ENCODE data around the gene TEX29.

Gene TEX29

GRCh38 chr13:111317042-111317550 is 3.3 kb upstream of the TEX29 start:
- H3K4me1 ChIP-seq (ENCODE audit: control insufficient read depth, insufficient read depth, low read length): no peaks in the 10 kb centered on the region
- H3K4me3 ChIP-seq (ENCODE audit: low read length): no peak overlapping the region
- no peak overlapping the region for H3K9ac ChIP-seq (ENCODE audit: low read length)
- no peaks in the 10 kb centered on the region for H3K36me3 ChIP-seq (ENCODE audit: control insufficient read depth, insufficient read depth, low read length)
- H3K9me3 ChIP-seq (ENCODE audit: control insufficient read depth, low read length): no peaks in the 10 kb centered on the region
- H3K27me3 ChIP-seq (ENCODE audit: control insufficient read depth, insufficient read depth, low read length): no peaks in the 10 kb centered on the region

DNA sequence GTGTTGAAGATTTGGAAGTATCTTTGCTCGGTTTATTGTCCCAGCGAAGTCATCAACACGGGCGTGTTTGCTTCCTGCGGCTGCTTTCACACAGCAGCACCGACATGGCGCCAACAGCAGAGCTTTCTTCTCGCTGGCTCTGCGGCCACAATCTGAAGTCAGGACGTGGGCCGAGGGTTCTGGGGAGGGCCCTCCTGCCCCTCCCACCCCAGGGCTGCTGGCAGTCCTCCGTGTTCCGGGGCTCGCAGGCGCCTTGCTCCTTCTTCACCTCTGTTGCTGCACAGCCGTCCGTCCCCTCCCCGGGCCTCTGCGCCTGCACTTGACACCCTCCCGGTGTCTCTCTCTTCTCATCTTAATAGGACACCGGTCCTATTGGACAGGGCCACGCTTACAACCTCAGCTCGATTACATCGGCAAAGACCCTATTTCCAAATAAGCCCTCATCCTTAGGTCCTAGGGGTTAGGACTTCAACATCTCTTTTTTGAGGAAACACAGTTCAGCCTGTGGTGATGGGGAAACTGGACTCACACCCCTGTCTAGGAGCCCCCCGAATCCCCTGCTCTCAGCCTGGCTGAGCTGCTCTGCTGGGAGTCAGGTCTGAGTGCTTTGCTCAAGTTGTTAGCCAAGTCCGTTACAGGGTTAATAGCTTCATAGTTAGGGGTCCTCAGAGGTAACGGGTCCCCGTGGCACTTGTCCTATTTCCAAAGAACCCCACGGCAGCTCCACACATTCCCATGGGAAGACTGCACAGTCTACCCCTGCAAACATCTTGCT is 2.7 kb upstream of the TEX29 start:
- Histone ChIP-seq H3K36me3 (ENCODE audit: control insufficient read depth, insufficient read depth, low read length) (no peaks in the 10 kb centered on the region), H3K4me3 (ENCODE audit: low read length) (no peak overlapping the region), H3K27me3 (ENCODE audit: control insufficient read depth, insufficient read depth, low read length) (no peaks in the 10 kb centered on the region), H3K9me3 (ENCODE audit: control insufficient read depth, low read length) (no peaks in the 10 kb centered on the region), H3K9ac (ENCODE audit: low read length) (no peak overlapping the region), H3K4me1 (ENCODE audit: control insufficient read depth, insufficient read depth, low read length) (no peaks in the 10 kb centered on the region)

GRCh38 chr13:111318386-111318785 is 2.1 kb upstream of the TEX29 start:
- H3K36me3 ChIP-seq (ENCODE audit: control insufficient read depth, insufficient read depth, low read length): no peaks in the 10 kb centered on the region
- H3K4me1 ChIP-seq (ENCODE audit: control insufficient read depth, insufficient read depth, low read length): no peaks in the 10 kb centered on the region
- H3K27me3 ChIP-seq (ENCODE audit: control insufficient read depth, insufficient read depth, low read length): no peaks in the 10 kb centered on the region
- no peak overlapping the region for H3K9ac ChIP-seq (ENCODE audit: low read length)
- H3K4me3 ChIP-seq (ENCODE audit: low read length): no peak overlapping the region
- H3K9me3 ChIP-seq (ENCODE audit: control insufficient read depth, low read length): no peaks in the 10 kb centered on the region

DNA sequence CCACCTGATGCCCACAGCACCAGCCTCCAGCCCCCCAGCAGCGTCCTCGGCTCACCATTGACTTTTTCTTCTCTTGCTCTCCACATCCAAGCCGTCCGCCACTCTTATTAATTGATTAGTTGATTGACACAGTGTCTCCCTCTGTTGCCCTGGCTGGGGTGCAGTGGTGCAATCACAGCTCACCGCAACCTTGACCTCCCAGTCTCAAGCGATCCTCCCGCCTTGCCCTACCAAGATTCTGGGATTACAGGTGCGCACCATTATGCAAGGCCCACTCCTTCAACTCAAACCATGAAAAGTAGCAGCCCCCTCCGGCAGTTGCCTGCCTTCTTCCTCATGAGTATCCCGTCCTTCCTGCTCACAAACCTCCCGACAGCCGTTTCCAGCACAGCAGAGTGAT is 921 bp upstream of the TEX29 start:
- H3K9me3 ChIP-seq (ENCODE audit: control insufficient read depth, low read length): no peaks in the 10 kb centered on the region
- no peaks in the 10 kb centered on the region for H3K27me3 ChIP-seq (ENCODE audit: control insufficient read depth, insufficient read depth, low read length)
- H3K4me3 ChIP-seq (ENCODE audit: low read length): no peak overlapping the region
- no peaks in the 10 kb centered on the region for H3K4me1 ChIP-seq (ENCODE audit: control insufficient read depth, insufficient read depth, low read length)
- no peak overlapping the region for H3K9ac ChIP-seq (ENCODE audit: low read length)
- no peaks in the 10 kb centered on the region for H3K36me3 ChIP-seq (ENCODE audit: control insufficient read depth, insufficient read depth, low read length)

DNA sequence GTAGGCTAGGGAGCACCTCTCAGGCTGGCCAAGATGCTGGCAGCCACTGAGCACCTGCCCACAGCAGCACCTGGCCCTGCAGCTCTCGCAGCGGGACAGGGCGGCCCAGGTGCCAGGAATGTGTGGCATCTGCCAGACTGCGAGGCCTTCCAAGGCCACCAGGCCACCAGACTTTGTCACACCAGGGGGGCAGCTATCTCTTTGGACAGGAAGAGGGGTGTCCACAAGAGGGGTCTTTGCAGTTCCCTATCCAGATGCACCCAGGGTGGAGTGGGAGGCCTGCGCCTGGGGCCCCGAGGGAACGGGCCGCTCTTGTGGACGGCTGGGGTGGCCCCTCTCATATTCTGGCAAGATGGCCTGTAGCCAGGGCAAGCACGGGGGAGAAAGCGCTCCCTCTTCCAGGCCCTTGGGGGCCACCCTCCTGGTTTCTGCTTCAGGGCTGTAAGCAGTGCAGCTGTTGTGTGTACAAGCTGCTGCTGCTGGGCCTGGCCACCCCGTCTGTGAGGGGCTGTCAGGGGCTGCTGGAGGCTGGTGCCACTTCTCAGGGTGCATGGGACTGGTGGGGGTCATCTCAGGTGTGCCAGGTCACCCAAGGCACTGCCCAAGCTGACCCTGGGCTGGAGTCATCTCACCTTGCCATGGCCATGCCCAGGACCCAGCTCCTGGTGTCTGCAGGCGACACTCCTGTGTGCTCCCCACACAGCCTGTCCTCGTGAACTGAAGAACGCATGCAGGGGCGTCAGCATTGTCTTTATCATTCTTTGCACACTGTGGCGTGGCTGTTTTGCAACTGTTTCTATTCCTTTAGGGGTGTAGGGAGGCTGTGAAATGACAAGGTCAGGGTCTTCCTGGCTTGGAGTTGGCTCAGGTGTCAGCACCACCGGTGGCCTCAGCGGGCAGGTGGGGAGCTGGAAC is 1.8 kb downstream of the TEX29 start:
- Histone ChIP-seq H3K4me3 (ENCODE audit: low read length) (no peak overlapping the region), H3K9ac (ENCODE audit: low read length) (no peak overlapping the region), H3K36me3 (ENCODE audit: control insufficient read depth, insufficient read depth, low read length) (no peaks in the 10 kb centered on the region), H3K27me3 (ENCODE audit: control insufficient read depth, insufficient read depth, low read length) (no peaks in the 10 kb centered on the region), H3K4me1 (ENCODE audit: control insufficient read depth, insufficient read depth, low read length) (no peaks in the 10 kb centered on the region), H3K9me3 (ENCODE audit: control insufficient read depth, low read length) (no peaks in the 10 kb centered on the region)

GRCh38 chr13:111322916-111323331 is 2.5 kb downstream of the TEX29 start:
- Histone ChIP-seq H3K36me3 (ENCODE audit: control insufficient read depth, insufficient read depth, low read length) (no peaks in the 10 kb centered on the region), H3K9ac (ENCODE audit: low read length) (no peak overlapping the region), H3K4me1 (ENCODE audit: control insufficient read depth, insufficient read depth, low read length) (no peaks in the 10 kb centered on the region), H3K4me3 (ENCODE audit: low read length) (no peak overlapping the region), H3K9me3 (ENCODE audit: control insufficient read depth, low read length) (no peaks in the 10 kb centered on the region), H3K27me3 (ENCODE audit: control insufficient read depth, insufficient read depth, low read length) (no peaks in the 10 kb centered on the region)

GRCh38 chr13:111323549-111323948 is 3.1 kb downstream of the TEX29 start:
- no peak overlapping the region for H3K9ac ChIP-seq (ENCODE audit: low read length)
- H3K9me3 ChIP-seq (ENCODE audit: control insufficient read depth, low read length): no peaks in the 10 kb centered on the region
- H3K4me3 ChIP-seq (ENCODE audit: low read length): no peak overlapping the region
- H3K27me3 ChIP-seq (ENCODE audit: control insufficient read depth, insufficient read depth, low read length): no peaks in the 10 kb centered on the region
- no peaks in the 10 kb centered on the region for H3K36me3 ChIP-seq (ENCODE audit: control insufficient read depth, insufficient read depth, low read length)
- no peaks in the 10 kb centered on the region for H3K4me1 ChIP-seq (ENCODE audit: control insufficient read depth, insufficient read depth, low read length)

DNA sequence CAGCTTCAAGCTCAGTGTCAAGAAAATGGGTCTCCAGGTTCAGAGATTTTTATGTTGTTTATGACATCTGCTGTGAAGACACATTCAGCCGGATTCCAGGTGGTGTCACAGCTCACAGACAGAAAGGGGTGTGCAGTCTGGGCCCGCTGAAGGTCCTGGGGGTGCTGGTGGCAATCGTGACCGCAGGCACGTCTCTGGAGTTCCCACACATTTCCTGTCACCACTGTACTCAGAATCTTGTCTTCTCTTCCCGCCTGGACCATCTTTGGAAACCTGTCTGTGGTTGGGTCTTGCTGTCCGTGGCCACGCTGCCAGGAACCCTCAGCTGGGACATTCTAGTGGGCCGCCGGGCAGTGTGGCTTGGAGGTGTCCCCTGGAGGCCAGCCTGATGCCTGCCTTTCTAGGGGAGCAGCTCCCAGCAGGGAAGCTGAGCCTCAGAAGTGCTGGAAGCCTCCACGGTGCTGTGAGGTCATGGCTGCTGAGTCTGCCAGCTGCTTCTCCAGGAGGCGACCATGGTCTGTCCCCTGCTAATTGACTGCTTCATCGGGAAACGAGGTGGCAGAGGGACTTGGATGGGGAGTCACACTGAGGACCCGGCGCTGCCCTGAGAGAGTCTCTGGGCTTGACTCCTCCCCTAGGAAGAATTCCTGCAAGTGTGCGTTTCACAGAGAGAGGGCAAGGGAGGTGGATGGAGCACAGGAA is 3.7 kb downstream of the TEX29 start:
- H3K9ac ChIP-seq (ENCODE audit: low read length): no peak overlapping the region
- H3K4me1 ChIP-seq (ENCODE audit: control insufficient read depth, insufficient read depth, low read length): no peaks in the 10 kb centered on the region
- H3K4me3 ChIP-seq (ENCODE audit: low read length): no peak overlapping the region
- no peaks in the 10 kb centered on the region for H3K27me3 ChIP-seq (ENCODE audit: control insufficient read depth, insufficient read depth, low read length)
- H3K9me3 ChIP-seq (ENCODE audit: control insufficient read depth, low read length): no peaks in the 10 kb centered on the region
- H3K36me3 ChIP-seq (ENCODE audit: control insufficient read depth, insufficient read depth, low read length): no peaks in the 10 kb centered on the region

DNA sequence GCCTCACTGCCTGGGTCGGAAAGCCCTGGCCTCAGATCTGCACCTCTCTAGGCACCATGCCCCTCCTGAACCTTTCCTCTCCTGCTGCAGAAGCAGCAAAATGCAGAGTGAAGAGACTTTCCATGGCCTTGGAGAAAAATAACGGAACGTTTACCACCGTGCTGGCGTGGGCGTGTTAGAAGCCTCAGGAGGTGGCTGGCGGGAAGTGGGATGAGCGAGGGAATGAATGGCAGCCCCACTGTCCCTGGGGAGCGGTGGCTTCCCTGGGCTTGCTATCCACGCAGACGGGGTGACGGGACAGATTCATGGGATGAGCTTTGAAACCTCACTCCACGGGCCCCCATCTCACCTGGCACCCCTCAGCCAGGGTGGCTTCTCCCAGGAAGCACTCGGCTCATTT is 4.3 kb downstream of the TEX29 start:
- Histone ChIP-seq H3K36me3 (ENCODE audit: control insufficient read depth, insufficient read depth, low read length) (no peaks in the 10 kb centered on the region), H3K27me3 (ENCODE audit: control insufficient read depth, insufficient read depth, low read length) (no peaks in the 10 kb centered on the region), H3K9ac (ENCODE audit: low read length) (no peak overlapping the region), H3K4me3 (ENCODE audit: low read length) (no peak overlapping the region), H3K4me1 (ENCODE audit: control insufficient read depth, insufficient read depth, low read length) (no peaks in the 10 kb centered on the region), H3K9me3 (ENCODE audit: control insufficient read depth, low read length) (no peaks in the 10 kb centered on the region)

DNA sequence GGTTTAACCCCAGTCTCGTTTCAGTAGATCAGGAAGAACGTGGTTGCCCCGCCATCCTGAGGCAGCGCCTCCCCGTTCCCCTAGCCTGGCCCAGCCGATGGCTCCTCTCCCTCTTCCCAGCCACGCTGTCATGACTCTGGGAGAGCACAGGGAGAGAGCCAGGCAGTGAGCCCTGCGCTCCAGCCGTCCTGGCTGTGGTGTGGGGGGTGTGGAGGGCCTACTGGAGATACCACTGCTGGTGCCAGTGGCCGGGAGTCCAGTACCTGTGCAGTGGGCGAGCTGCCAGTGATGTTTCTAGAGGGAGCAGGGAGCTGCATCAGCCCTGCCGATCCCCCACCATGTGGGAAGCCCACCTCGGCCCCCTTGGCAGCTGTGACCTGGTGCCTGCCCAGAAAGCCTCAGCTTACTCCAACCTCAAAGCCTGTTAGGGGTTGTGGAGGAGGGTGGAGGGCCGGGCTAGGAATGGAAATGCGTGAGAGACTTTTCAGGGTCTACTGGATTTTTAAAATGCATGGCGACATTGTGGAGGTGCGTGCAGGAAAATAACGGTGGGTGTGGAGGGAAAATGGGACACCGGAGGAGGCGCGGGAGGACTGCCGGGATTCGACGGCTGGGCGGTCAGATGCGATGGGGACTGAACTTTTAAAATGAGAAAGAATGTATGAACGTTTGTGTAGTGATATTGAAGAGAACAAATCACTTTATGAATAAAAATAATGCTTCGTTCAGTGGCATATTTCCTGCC is 4.9 kb downstream of the TEX29 start:
- H3K4me3 ChIP-seq (ENCODE audit: low read length): no peak overlapping the region
- H3K9me3 ChIP-seq (ENCODE audit: control insufficient read depth, low read length): no peaks in the 10 kb centered on the region
- no peaks in the 10 kb centered on the region for H3K27me3 ChIP-seq (ENCODE audit: control insufficient read depth, insufficient read depth, low read length)
- no peaks in the 10 kb centered on the region for H3K36me3 ChIP-seq (ENCODE audit: control insufficient read depth, insufficient read depth, low read length)
- H3K4me1 ChIP-seq (ENCODE audit: control insufficient read depth, insufficient read depth, low read length): no peaks in the 10 kb centered on the region
- H3K9ac ChIP-seq (ENCODE audit: low read length): no peak overlapping the region

DNA sequence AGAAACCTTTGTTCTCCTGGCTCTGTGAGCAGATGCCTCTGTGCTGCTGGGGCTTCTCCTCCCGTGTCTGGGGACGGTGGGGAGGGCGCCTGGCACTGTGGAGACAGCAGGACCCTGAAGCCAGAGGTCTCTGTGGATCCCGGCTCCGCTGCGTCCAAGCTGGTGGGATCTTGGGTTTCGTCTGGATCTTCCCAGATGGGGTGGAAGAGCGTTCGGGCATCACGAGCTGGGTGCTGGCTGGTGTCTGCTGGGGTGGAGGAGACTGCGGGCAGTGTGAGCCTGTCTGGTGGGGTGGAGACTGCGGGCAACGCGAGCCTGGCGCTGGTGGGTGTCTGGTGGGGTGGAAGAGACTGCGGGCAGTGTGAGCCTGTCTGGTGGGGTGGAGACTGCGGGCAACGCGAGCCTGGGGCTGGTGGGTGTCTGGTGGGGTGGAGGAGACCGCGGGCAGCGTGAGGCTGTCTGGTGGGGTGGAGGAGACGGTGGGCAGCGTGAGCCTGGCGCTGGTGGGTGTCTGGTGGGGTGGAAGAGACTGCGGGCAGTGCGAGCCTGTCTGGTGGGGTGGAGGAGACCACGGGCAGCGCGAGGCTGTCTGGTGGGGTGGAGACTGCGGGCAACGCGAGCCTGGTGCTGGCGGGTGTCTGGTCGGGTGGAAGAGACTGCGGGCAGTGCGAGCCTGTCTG is 5.6 kb downstream of the TEX29 start:
- H3K4me3 ChIP-seq (ENCODE audit: low read length): no peak overlapping the region
- H3K9ac ChIP-seq (ENCODE audit: low read length): no peak overlapping the region
- H3K4me1 ChIP-seq (ENCODE audit: control insufficient read depth, insufficient read depth, low read length): no peaks in the 10 kb centered on the region
- no peaks in the 10 kb centered on the region for H3K27me3 ChIP-seq (ENCODE audit: control insufficient read depth, insufficient read depth, low read length)
- H3K36me3 ChIP-seq (ENCODE audit: control insufficient read depth, insufficient read depth, low read length): no peaks in the 10 kb centered on the region
- no peaks in the 10 kb centered on the region for H3K9me3 ChIP-seq (ENCODE audit: control insufficient read depth, low read length)

Data from mucosa of stomach (tissue), 1 donor.